Retina (tissue), 1 donor: ENCODE data around the gene JOSD2.

Experiments
- DNase-seq: peaks from one replicate; pipeline ENCODE4 v3.0.0-alpha.2; 2016

JOSD2 gene

DNA sequence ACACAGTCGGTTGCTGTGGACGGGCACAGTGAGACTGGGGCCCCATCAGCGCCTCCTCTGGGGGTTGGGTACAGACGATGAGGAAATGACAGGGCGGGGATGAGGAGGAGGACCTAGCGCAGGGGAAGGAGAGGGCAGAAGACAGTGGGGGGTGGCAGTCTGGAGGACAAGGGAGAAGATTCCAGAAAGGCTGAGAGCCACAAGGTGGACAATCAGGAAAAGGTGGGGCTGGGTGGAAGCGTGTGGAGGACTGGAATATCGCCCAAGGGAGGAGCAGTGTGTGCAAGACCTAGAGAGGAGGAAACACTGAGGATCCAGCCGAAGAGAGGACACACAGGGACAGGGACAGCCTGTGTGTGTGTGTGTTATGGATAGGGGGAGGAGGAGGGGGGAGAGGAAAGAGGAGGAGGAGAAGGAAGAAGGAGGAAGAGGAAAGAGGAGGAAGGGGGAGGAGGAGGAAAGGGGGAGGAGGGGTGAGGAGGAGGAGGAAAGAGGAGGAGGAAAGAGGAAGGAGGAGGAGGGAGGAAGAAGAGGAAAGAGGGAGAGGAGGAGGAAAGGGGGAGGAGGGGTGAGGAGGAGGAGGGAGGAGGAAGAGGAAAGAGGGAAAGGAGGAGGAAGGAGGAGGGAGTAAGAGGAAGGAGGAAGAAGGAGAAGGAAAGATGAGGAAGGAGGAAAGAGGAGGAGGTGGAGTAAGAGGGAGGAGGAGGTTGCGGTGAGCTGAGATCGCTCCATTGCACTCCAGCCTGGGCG, 18.5 kb downstream of the JOSD2 start:
- DNase-seq = peak; percentile 61

- DNase-seq = no peak
These were observed 20.0 kb downstream of the JOSD2 start for GRCh38 chr19:50490991-50491472.

DNA sequence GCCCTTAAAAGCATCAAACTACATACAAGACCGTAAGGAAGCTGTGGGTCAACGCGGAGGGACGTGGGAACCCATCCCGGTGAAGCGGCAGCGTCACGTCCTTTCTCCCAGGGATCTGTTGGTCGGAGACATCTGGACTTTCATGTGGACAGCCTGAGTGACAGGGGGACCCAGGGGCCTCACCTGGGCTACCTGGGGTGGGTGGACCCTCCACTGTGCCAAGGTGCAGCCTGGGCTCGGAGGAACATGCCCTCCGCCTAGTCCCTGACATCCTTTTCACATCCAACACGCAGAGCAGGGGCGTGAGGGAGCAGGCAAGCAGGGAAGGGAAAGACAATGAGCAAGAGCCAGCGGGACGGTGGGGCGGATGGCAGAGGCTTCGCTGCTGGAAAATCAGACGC, 20.6 kb downstream of the JOSD2 start:
- no peak for DNase-seq

- DNase-seq = no peak
These were observed 21.5 kb downstream of the JOSD2 start for GRCh38 chr19:50489461-50490011.

DNA sequence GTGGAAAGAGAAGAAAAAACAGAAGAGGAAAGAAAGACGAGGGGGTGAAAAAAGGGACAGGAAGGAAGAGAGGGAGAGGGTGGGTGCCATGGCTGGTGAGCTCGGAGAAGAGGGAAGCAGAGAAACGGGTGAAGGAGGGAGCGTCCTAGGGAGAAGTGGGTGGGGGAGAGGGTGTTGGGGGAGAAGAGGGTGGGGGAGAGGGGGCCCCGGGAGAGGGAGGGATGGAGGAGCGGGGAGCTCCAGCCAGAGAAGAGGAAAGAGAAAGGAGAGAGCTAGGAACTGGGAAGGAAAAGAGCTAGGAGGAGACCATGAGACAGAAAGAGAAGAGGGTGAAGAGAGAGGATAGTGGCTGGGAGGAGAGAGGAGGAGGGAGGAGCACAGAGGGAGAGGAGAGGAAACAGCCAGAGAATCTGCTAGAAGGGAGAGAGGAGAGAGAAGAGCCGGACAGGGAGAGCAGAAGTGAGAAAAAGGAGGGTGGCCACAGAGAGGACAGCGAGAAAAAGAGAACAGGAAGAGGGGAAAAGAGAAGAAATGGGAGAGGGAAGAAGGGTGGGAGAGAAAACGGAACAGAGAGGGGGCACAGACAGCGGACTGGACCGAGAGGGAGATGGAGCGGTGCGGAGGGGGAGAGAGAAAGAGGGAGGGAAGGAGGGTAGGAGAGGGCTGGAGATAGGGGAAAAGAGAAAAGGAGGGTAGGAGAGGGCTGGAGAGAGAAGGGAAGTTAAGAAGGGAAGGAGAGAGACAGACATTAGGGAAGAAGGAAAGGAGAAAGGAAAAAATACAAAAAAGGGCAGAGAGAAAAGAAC, 22.4 kb downstream of the JOSD2 start:
- no peak for DNase-seq

DNA sequence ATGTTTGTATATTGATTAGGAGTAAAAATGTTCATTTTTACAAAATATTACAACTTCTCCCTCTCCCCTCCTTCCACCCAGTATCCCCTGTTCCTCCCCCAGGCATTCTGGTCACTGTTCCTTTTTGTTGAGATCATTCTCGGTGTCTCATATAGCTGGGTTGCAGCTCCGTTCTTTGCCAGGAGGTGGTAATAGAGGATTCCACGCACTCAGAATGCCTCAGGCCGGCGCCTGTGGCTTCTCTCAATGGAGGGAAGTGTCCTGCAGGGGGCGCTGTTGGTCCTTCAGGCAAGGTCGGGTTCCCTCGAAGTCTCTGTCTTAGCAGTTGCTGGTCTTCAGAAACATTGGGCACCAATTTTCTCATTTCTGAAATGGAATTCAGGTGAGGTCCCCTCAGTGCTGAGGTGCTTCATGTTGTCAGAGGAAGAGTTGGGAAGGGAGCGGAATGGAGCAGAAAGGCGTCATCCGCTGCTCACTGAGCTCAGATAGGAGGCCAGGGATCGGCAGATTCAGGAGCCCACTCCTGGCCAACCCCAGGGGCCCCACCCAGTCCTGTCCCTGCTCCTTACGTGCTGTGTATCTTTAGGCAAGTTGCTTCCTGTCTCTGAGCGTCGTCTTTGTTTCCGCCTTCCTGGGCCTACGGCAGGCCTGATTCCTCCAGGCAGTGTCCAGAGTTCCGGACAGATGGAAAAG, 24.0 kb downstream of the JOSD2 start:
- no peak for DNase-seq

GRCh38 chr19:50485284-50485955, 25.6 kb downstream of the JOSD2 start:
- no peak for DNase-seq

GRCh38 chr19:50482916-50483315, 28.1 kb downstream of the JOSD2 start:
- DNase-seq = no peak

- no peak for DNase-seq
These were observed 28.6 kb downstream of the JOSD2 start for GRCh38 chr19:50482271-50482855.

- no peak for DNase-seq
These were observed 29.4 kb downstream of the JOSD2 start for GRCh38 chr19:50481351-50482149.

DNA sequence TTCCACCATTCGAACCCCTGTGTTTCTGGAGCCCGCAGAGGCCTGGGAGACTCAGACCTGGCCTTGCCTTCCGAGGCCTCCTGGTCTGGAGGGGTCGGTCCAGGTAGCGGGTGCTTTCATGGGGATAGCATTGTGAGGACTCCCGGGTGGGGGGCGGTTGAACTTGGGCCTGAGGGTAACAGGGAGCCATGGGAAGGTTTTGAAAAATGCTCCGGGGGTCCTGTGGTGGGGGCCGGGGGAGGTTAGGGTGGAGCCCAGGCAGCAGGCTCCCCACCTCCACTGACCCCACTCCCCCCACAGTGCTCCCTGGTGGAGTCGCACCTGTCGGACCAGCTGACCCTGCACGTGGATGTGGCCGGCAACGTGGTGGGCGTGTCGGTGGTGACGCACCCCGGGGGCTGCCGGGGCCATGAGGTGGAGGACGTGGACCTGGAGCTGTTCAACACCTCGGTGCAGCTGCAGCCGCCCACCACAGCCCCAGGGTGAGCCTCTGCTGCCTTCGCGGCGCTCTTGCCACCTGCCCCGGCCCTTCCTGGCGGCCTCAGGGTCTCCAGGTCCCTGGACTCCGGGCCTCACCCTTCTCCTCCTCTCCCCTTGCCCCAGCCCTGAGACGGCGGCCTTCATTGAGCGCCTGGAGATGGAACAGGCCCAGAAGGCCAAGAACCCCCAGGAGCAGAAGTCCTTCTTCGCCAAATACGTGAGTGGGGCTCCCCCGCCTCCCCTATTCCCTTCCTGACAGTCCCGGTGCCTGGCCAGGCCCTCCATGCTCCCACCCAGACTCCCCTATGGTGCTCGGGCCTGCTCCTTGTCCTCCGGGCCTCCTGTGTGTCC, 30.5 kb downstream of the JOSD2 start:
- no peak for DNase-seq

DNA sequence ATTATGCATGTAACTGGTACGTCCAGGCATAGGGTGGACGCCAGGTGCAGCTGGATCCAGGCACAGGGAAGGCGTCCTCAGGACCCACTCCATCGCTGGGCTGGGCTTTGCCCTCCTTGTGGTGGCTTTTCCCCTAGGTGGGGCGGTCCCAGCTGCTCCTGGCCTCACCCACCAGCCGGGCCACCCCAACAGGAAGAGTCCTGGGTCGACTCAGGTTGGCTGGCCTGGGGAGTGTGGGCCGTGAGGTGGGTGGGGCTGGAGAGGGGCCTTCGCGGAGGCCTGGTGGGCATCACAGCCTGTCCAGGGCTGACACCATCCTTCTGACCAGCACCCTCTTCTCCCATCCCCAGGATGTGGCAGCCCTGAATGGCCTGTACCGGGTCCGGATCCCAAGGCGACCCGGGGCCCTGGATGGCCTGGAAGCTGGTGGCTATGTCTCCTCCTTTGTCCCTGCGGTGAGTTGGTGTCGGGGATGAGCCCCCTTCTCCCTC, 31.2 kb downstream of the JOSD2 start:
- no peak for DNase-seq

GRCh38 chr19:50478901-50479715, 31.9 kb downstream of the JOSD2 start:
- no peak for DNase-seq

- no peak for DNase-seq
These were observed 33.1 kb downstream of the JOSD2 start for GRCh38 chr19:50477751-50478515.

- no peak for DNase-seq
These were observed 34.1 kb downstream of the JOSD2 start for GRCh38 chr19:50476907-50477238.

DNA sequence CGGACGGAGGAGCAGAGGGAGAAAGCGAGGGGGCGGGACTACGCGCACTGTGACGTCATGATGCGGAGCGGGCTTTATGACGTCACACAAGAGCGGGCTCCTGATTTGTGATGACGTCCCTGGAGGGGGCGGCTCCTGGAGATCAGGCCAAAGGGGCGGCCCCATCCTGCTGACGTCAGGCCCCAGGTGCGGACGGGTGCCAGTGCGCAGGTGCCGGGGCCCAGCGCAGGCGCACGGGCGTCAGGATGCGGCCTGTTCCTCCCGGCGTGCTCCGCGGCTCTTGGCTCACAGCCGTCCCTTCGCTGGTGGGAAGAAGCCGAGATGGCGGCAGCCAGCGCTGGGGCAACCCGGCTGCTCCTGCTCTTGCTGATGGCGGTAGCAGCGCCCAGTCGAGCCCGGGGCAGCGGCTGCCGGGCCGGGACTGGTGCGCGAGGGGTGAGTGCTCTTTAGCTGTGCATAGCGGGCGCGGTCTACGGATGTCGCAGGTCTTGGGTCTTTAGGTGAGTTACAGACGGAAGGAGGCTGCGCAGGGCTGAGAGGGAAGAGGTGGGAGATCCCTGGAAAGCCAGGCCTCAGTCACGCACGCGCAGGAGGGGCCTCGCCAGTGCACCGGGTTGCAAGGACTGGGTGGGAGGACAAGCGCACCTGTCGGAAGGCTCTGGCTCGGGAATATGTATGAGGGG, 34.6 kb downstream of the JOSD2 start, which contains the start of the genes EMC10 and GARIN5A:
Gene EMC10 (plus strand): TSS at position 284 of the 683 bp plus-strand sequence. CDS start 38 bp downstream, at position 322.
Gene GARIN5A (minus strand): TSS at position 625 of the 683 bp plus-strand sequence. CDS start 460 bp downstream, at position 165.
- peak; percentile 98 for DNase-seq

- DNase-seq = no peak
These were observed 35.2 kb downstream of the JOSD2 start for GRCh38 chr19:50475736-50476223.
